WTC11 (cell line): ENCODE data around the gene TTC8. TPM values are rescaled to one million over a fixed set of nuclear protein-coding genes. Genes with fewer than 3 reads are reported as not detected.
"Not testable (repeated sequence)": the region's sequence is repeated elsewhere in the genome, so short reads cannot be mapped to it uniquely, and the experiment has no call there.

Experiments used
- ATAC-seq: fragments of 200-7000 bp; cut with Tn5 transposase; 2 replicates; pipeline ENCODE4 v1.10.0; 2021; ENCODE audit warnings: mild to moderate bottlenecking, moderate library complexity
- CTCF ChIA-PET: fragments of 300-600 bp; sonication (Branson Sonifier 250); formaldehyde crosslinking; loops from one replicate; lab custom pipeline; 2021; ENCODE audit warnings: antibody characterized with exemption; lab: Charles Lee
- POLR2A ChIA-PET: fragments of 350-600 bp; sonication (Branson Sonifier 250); formaldehyde crosslinking; loops from one replicate; lab custom pipeline; 2021; ENCODE audit warnings: antibody characterized with exemption; lab: Charles Lee
- DNase-seq: peaks from one replicate; pipeline ENCODE4 v3.0.0; 2021; ENCODE audit warnings: low spot score
- H3K27ac Mint-ChIP-seq: 2 replicates; pipeline ENCODE4 v1.8.0; 2021; ENCODE audit warnings: mixed read lengths
- H3K27me3 Mint-ChIP-seq: 2 replicates; pipeline ENCODE4 v1.8.0; 2021; ENCODE audit warnings: low read depth, mild to moderate bottlenecking, moderate library complexity, mixed read lengths
- H3K36me3 Mint-ChIP-seq: 2 replicates; pipeline ENCODE4 v1.8.0; 2021; ENCODE audit warnings: mixed read lengths
- H3K4me1 Mint-ChIP-seq: 2 replicates; pipeline ENCODE4 v1.8.0; 2022; ENCODE audit warnings: mixed read lengths
- H3K4me3 Mint-ChIP-seq: 2 replicates; pipeline ENCODE4 v1.8.0; 2021; ENCODE audit warnings: mild to moderate bottlenecking, moderate library complexity, mixed read lengths
- H3K9me3 Mint-ChIP-seq: 2 replicates; pipeline ENCODE4 v1.8.0; 2021; ENCODE audit warnings: mixed read lengths
- ATF2 ChIP-seq: sonication (generic); formaldehyde crosslinking; IDR thresholded peaks from 2 replicates; pipeline ENCODE4 v1.8.1; 2022; ENCODE audit warnings: low read depth, missing genetic modification reagents, borderline replicate concordance
- E2F5 ChIP-seq: sonication (generic); formaldehyde crosslinking; IDR thresholded peaks from 2 replicates; pipeline ENCODE4 v1.8.1; 2022; ENCODE audit warnings: mild to moderate bottlenecking, moderate library complexity, missing genetic modification reagents
- GABPB1 ChIP-seq: sonication (generic); formaldehyde crosslinking; IDR thresholded peaks from 2 replicates; pipeline ENCODE4 v1.8.1; 2023; ENCODE audit warnings: mild to moderate bottlenecking, missing genetic modification reagents
- GRHL2 ChIP-seq: fragments of 250-450 bp; sonication (Bioruptor Pico); IDR thresholded peaks from 2 replicates; pipeline ENCODE4 v1.8.0; 2022; ENCODE audit warnings: mild to moderate bottlenecking, moderate library complexity; ENCODE audit not compliant: insufficient replicate concordance, severe bottlenecking
- HMGA2 ChIP-seq: fragments of 250-450 bp; sonication (Bioruptor Pico); IDR thresholded peaks from 2 replicates; pipeline ENCODE4 v1.4.0; 2021; ENCODE audit warnings: mild to moderate bottlenecking, moderate library complexity
- MXD4 ChIP-seq: fragments of 250-450 bp; sonication (Bioruptor Pico); IDR thresholded peaks from 2 replicates; pipeline ENCODE4 v1.8.0; 2021; ENCODE audit warnings: mild to moderate bottlenecking, moderate library complexity, borderline replicate concordance
- OVOL2 ChIP-seq: fragments of 250-450 bp; sonication (Bioruptor Pico); IDR thresholded peaks from 2 replicates; pipeline ENCODE4 v1.9.0; 2021; ENCODE audit warnings: mild to moderate bottlenecking, borderline replicate concordance
- RORB ChIP-seq: fragments of 250-450 bp; sonication (Bioruptor Pico); IDR thresholded peaks from 2 replicates; pipeline ENCODE4 v1.9.0; 2021; ENCODE audit warnings: mild to moderate bottlenecking
- USF2 ChIP-seq: sonication (generic); formaldehyde crosslinking; IDR thresholded peaks from 2 replicates; pipeline ENCODE4 v1.8.1; 2023; ENCODE audit warnings: mild to moderate bottlenecking, missing genetic modification reagents, moderate library complexity
- ZBTB21 ChIP-seq: sonication (generic); formaldehyde crosslinking; IDR thresholded peaks from 2 replicates; pipeline ENCODE4 v1.8.1; 2023; ENCODE audit warnings: mild to moderate bottlenecking, missing genetic modification reagents, borderline replicate concordance
- ZNF121 ChIP-seq: sonication (generic); formaldehyde crosslinking; IDR thresholded peaks from 2 replicates; pipeline ENCODE4 v1.8.0; 2023; ENCODE audit warnings: missing genetic modification reagents
- ZNF281 ChIP-seq: sonication (generic); formaldehyde crosslinking; IDR thresholded peaks from 2 replicates; pipeline ENCODE4 v1.8.0; 2023; ENCODE audit warnings: mild to moderate bottlenecking, missing genetic modification reagents
- total RNA-seq: library from RNA; stranded (reverse); gene quantifications from 3 replicates; pipeline ENCODE4 v1.2.3, GENCODE V29; 2021
- TF ChIP-seq, protein P1 (sequence below): sonication (generic); formaldehyde crosslinking; IDR thresholded peaks from 2 replicates; pipeline ENCODE4 v1.8.1; 2022; ENCODE audit warnings: mild to moderate bottlenecking, missing genetic modification reagents, moderate library complexity, borderline replicate concordance

Gene TTC8
- total RNA-seq, 1 experiment from 2014 or later, result 13.8 TPM

GRCh38 chr14:88785911-88786310 lies 38.5 kb upstream of the TTC8 start (continued):
- TF ChIP-seq ATF2, result no peak
- no peak for TF ChIP-seq GRHL2 (CRISPR knock-in tag)
- no peak for TF ChIP-seq HMGA2 (CRISPR knock-in tag)
- no peak for TF ChIP-seq OVOL2 (CRISPR knock-in tag)
- TF ChIP-seq, protein P1, sequence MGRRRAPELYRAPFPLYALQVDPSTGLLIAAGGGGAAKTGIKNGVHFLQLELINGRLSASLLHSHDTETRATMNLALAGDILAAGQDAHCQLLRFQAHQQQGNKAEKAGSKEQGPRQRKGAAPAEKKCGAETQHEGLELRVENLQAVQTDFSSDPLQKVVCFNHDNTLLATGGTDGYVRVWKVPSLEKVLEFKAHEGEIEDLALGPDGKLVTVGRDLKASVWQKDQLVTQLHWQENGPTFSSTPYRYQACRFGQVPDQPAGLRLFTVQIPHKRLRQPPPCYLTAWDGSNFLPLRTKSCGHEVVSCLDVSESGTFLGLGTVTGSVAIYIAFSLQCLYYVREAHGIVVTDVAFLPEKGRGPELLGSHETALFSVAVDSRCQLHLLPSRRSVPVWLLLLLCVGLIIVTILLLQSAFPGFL, result no peak
- no peak for TF ChIP-seq E2F5

- Mint-ChIP-seq H3K9me3 (peaks cover 47% of the 10 kb centered on the region), H3K27ac (no peak overlapping the region), H3K4me1 (0 out of 2 replicates have a peak, but pooled peaks cover 3% of the 10 kb centered on the region), H3K27me3 (peaks cover 50% of the 10 kb centered on the region), H3K4me3 (no peak overlapping the region), H3K36me3 (peaks cover 22% of the 10 kb centered on the region)
- ChIA-PET CTCF (no interaction called here), POLR2A (no interaction called here)
- DNase-seq (no peak), ATAC-seq (no peak)
- no peak for TF ChIP-seq RORB
- no peak for TF ChIP-seq ZNF121 (CRISPR knock-in tag)
- TF ChIP-seq ZNF281 (CRISPR knock-in tag), result no peak
- no peak for TF ChIP-seq USF2 (CRISPR knock-in tag)
- TF ChIP-seq GABPB1 (CRISPR knock-in tag), result no peak
- no peak for TF ChIP-seq ZBTB21
- no peak for TF ChIP-seq MXD4 (CRISPR knock-in tag)
- TF ChIP-seq ATF2, result no peak
Observed at GRCh38 chr14:88786715-88787114, 37.7 kb upstream of the TTC8 start.

DNA sequence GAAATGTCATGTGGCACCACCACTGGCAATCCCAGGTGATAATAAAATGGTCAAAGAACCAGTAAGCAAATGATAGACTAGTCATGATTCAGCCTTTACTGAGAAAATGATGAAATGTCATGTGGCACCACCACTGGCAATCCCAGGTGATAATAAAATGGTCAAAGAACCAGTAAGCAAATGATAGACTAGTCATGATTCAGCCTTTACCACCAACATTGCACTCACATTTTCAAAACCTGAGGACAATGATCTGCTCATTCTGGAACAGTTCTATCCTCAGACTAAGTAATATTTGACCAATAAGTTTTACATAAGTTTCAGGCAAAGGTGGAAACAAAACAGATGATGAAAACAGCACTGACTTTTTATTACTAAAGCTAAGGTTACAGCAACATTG lies 34.9 kb upstream of the TTC8 start:
- CTCF ChIA-PET, result interaction anchor here (0.6 kb wide), 1 partner anchor 124 kb away, joined by 3 read pairs; no protein-coding TSS in a partner anchor
- ATAC-seq, H3K4me1 Mint-ChIP-seq, POLR2A ChIA-PET, H3K36me3 Mint-ChIP-seq, H3K4me3 Mint-ChIP-seq, H3K27ac Mint-ChIP-seq, DNase-seq: not testable (repeated sequence)
- Mint-ChIP-seq H3K9me3 (peaks cover 18% of the 10 kb centered on the region), H3K27me3 (peaks cover 69% of the 10 kb centered on the region)
